ENCODE data around the gene ENTPD5. TPM values are rescaled to one million over a fixed set of nuclear protein-coding genes. Genes with fewer than 3 reads are reported as not detected.

Gene ENTPD5
- polyA plus RNA-seq, 1 donor from 2014 or later, result 5.7 TPM

- no peaks in the 10 kb centered on the region for H3K9me2 ChIP-seq (ENCODE audit: insufficient read depth, low read length)
- no peaks in the 10 kb centered on the region for H3F3A ChIP-seq (ENCODE audit: insufficient read depth, low read length, poor library complexity, severe bottlenecking)
- H2AFZ ChIP-seq (ENCODE audit: low read depth, low read length), result peak within 1 kb of the TSS; percentile 78
- no peaks in the 10 kb centered on the region for H3K27me3 ChIP-seq (ENCODE audit: insufficient read depth, low read depth, low read length)
- no peaks in the 10 kb centered on the region for H3K9me3 ChIP-seq (ENCODE audit: low read length)
- H3K9ac ChIP-seq (ENCODE audit: low read length), result peak within 1 kb of the TSS; percentile 89
- no peaks in the 10 kb centered on the region for H3K36me3 ChIP-seq (ENCODE audit: insufficient read depth, low read length)
- peaks cover 9% of the 10 kb centered on the region for H3K79me2 ChIP-seq (replicated peaks; ENCODE audit: insufficient read depth, low read length)
- H3K4me2 ChIP-seq (ENCODE audit: low read length), result peak within 1 kb of the TSS; percentile 97
- peak within 1 kb of the TSS; percentile 89 for H3K4me3 ChIP-seq (ENCODE audit: low read length)
- H3K27ac ChIP-seq (ENCODE audit: low read length), result peak within 1 kb of the TSS; percentile 92
- H4K20me1 ChIP-seq (ENCODE audit: insufficient read depth), result no peaks in the 10 kb centered on the region
- TF ChIP-seq EP300 (conservative IDR thresholded peaks at IDR 0.05; ENCODE audit: poor library complexity, severe bottlenecking), result peak; percentile 60
- TF ChIP-seq SMC3 (conservative IDR thresholded peaks at IDR 0.05; ENCODE audit: poor library complexity), result peak; percentile 64
- TF ChIP-seq MXI1 (conservative IDR thresholded peaks at IDR 0.05; ENCODE audit: poor library complexity, severe bottlenecking), result peak; percentile 91
- TF ChIP-seq POLR2AphosphoS5 (IDR thresholded peaks at IDR 0.05), result peak; percentile 98
- peak; percentile 72 for TF ChIP-seq RAD21 (conservative IDR thresholded peaks at IDR 0.05)
- peak; percentile 73 for TF ChIP-seq CTCF (IDR thresholded peaks at IDR 0.05; ENCODE audit: poor library complexity, severe bottlenecking)
- TF ChIP-seq TAF1 (IDR thresholded peaks at IDR 0.05; ENCODE audit: low read depth), result peak; percentile 78
- no peak for TF ChIP-seq EZH2 (IDR thresholded peaks at IDR 0.05; ENCODE audit: borderline replicate concordance, insufficient read depth, low read length, poor library complexity, severe bottlenecking)
- peak; percentile 80 for TF ChIP-seq REST (IDR thresholded peaks at IDR 0.05; ENCODE audit: borderline replicate concordance)
These were observed 69.0 kb downstream of the ENTPD5 start, which contains the start of the genes COQ6 and FAM161B for GRCh38 chr14:73949752-73950734. Gene COQ6 (plus strand): TSS chr14:73950302. CDS start chr14:73950333, 31 bp downstream. Gene FAM161B (minus strand): TSS chr14:73950094. CDS start chr14:73950026, 68 bp downstream.

DNA sequence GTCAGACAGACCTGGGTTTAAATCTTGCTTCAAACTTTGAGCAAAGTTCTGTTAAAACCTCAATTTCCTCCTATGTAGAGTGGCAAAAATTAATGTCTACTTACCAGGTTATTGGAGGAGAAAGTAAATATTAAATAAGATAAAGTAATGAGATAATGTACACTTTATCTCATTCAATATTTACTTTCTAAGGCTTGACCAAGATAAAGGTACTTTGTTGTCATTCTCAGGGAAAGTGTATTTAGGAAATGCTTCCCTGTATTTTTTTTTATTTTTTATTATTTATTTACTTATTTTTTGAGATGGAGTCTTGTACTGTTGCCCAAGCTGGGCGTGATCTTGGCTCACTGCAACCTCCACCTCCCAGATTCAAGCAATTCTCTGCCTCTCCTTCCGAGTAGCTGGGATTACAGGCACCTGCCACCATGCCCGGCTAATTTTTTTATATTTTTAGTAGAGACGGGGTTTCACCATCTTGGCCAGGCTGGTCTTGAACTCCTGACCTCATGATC, 73.9 kb downstream of the ENTPD5 start:
- H4K20me1 ChIP-seq (ENCODE audit: insufficient read depth), result no peaks in the 10 kb centered on the region
- H3F3A ChIP-seq (ENCODE audit: insufficient read depth, low read length, poor library complexity, severe bottlenecking), result no peaks in the 10 kb centered on the region
- H3K27me3 ChIP-seq (ENCODE audit: insufficient read depth, low read depth, low read length), result no peaks in the 10 kb centered on the region
- no peaks in the 10 kb centered on the region for H3K79me2 ChIP-seq (replicated peaks; ENCODE audit: insufficient read depth, low read length)
- H3K4me3 ChIP-seq (ENCODE audit: low read length), result no peak overlapping the region
- no peak overlapping the region for H3K9ac ChIP-seq (ENCODE audit: low read length)
- no peaks in the 10 kb centered on the region for H3K9me3 ChIP-seq (ENCODE audit: low read length)
- TF ChIP-seq SMC3 (conservative IDR thresholded peaks at IDR 0.05; ENCODE audit: poor library complexity) (no peak), REST (IDR thresholded peaks at IDR 0.05; ENCODE audit: borderline replicate concordance) (no peak), POLR2AphosphoS5 (IDR thresholded peaks at IDR 0.05) (no peak), RAD21 (conservative IDR thresholded peaks at IDR 0.05) (no peak), EP300 (conservative IDR thresholded peaks at IDR 0.05; ENCODE audit: poor library complexity, severe bottlenecking) (no peak), EZH2 (IDR thresholded peaks at IDR 0.05; ENCODE audit: borderline replicate concordance, insufficient read depth, low read length, poor library complexity, severe bottlenecking) (no peak), MXI1 (conservative IDR thresholded peaks at IDR 0.05; ENCODE audit: poor library complexity, severe bottlenecking) (no peak), CTCF (IDR thresholded peaks at IDR 0.05; ENCODE audit: poor library complexity, severe bottlenecking) (no peak), TAF1 (IDR thresholded peaks at IDR 0.05; ENCODE audit: low read depth) (no peak)
- H3K27ac ChIP-seq (ENCODE audit: low read length), result no peak overlapping the region
- no peak overlapping the region for H3K4me2 ChIP-seq (ENCODE audit: low read length)
- no peak overlapping the region for H2AFZ ChIP-seq (ENCODE audit: low read depth, low read length)
- no peaks in the 10 kb centered on the region for H3K9me2 ChIP-seq (ENCODE audit: insufficient read depth, low read length)
- no peaks in the 10 kb centered on the region for H3K36me3 ChIP-seq (ENCODE audit: insufficient read depth, low read length)
